ENCODE measurements around the gene DNAH3.
A peak's percentile ranks its signal among the peaks of the same experiment; 100 is the strongest.
"Not testable (repeated sequence)": the region's sequence is repeated elsewhere in the genome, so short reads cannot be mapped to it uniquely, and the experiment has no call there.

DNAH3 gene

GRCh38 chr16:21167929-21168602 lies 17.4 kb upstream of the DNAH3 start:
- DNase-seq = peak; percentile 37

DNA sequence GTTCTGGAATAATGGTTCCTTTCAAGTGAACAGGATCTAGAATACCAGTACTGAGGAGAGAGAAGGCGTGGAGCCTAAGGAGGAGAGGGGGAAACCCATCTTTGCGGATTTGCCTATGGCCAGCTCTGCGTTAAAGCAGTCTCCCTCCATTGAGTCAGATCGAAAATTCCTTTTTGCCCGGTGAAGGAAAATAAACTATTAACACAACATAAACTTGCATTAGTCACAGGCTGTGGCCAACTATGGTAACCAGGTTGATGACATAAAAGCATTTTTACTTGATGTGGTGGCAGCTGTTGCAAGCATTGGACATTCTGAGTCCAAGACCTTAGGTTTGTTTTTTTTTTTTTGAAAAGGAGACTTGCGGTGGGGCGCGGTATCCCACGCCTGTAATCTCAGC lies 16.7 kb upstream of the DNAH3 start:
- no peak for DNase-seq

- no peak for DNase-seq
Observed at GRCh38 chr16:21166561-21166961, 15.9 kb upstream of the DNAH3 start.

GRCh38 chr16:21164521-21165168 lies 14.0 kb upstream of the DNAH3 start:
- no peak for DNase-seq

- DNase-seq = no peak
Observed at GRCh38 chr16:21163576-21163975, 12.9 kb upstream of the DNAH3 start.

- DNase-seq = peak; percentile 77
Observed at GRCh38 chr16:21162661-21163151, 12.1 kb upstream of the DNAH3 start.

GRCh38 chr16:21161211-21161610 lies 10.6 kb upstream of the DNAH3 start:
- no peak for DNase-seq

DNA sequence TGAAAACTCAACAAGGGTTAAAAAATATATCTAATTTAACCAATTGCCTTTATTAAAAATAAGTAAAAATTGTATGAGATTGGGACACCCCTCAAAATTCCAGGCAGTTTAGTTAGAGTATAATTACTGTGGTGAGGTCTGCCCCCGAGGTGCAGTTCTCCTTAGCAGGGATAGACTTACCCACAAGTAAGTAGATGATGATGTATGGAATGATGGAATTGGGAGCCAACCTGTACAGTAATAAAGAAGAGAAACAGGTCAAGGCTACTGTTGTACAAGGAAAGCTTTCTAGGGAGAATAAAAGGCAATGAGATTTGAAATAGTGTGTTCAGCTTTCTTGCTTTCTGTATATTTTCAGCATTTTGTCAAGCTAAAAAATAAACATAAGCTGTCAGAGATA lies 9.6 kb upstream of the DNAH3 start:
- no peak for DNase-seq

DNA sequence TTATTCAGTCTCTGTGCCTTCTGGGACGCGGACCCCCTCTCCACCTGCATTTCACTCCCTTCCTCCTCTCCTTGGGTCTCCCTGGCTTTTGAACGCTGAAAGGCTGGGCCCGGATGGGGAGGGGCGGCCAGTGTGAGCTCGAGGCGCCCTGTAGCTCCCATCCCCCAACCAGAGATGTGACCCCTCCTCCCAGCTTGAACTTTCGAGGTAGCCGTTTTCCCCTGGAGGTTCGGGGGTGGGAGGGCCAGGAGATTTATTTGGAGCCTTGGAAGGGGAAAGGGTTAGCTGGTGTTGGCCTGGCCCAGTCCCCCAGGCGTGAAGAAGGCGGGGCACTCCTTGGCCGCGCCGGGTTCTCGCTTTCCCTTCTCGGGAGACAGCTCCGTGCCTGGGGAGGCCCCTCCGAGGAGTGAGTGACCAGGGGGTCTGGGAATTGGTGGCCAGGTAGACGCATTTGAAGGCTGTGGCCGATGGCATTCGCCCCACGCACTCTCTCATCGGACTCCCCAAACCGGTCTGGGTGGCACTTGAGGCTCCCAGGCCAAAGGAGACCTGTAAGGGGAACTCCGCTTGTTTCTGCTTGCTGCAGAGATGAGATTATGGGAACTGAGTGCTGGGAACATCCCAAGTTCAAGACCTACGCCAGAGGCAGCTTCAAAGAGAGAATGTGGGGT lies 8.8 kb upstream of the DNAH3 start:
- peak; percentile 60 for DNase-seq

- peak; percentile 87 for DNase-seq
Observed at GRCh38 chr16:21158208-21159110, 7.8 kb upstream of the DNAH3 start, which contains the start of gene LDAF1. Gene LDAF1 (plus strand): TSS chr16:21158674. CDS start chr16:21161183, 2,509 bp downstream.

DNA sequence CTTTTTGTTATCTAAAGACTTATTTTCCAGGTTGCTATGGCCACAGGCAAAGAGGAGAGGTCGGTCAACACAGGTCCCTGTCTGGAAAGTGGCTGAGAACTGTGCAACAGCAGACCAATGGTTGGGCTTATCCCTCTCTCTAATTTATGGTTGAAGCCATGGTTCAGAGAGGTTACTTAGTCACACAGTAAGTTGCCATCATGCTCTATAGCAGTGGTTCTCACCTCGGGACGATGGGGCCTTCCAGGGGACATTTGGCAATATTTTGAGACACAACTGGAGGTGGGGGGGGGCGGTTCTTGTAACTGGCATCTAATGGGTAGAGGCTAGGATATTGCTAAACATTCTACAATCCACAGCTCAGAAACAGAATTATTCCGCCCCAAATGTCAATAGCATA lies 7.0 kb upstream of the DNAH3 start:
- no peak for DNase-seq

DNA sequence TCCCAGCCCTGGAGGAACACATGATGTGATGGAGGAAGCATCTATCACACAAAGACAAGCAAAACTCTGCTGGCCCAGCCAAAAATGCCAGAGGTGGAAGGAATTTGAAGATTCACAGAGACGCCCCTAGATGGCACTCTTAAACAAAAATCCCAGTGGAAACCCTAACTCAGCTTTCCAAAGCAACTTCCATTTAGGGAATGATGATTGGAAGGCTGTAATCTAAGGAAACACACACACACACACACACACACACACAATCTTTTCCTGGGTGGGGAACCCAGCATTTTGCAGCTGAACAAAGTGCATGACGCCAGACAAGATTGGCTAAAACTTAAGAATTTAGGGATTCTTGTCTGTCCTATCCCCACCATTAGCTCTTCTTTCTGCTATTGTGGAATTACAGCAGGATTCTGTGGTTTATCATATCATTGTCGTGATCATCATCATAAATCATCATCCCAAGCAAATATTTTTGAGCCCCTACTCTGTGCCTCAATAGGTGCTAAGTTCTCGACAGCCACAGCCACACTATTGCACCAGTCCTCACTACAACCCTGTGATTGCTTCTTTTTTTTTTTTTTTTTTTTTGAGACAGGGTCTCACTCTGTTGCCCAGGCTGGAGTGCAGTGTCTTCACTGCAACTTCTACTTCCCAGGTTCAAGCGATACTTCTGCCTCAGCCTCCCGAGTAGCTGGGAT lies 6.3 kb upstream of the DNAH3 start:
- DNase-seq = peak; percentile 85

GRCh38 chr16:21156011-21156410 lies 5.4 kb upstream of the DNAH3 start:
- DNase-seq = not testable (repeated sequence)

DNA sequence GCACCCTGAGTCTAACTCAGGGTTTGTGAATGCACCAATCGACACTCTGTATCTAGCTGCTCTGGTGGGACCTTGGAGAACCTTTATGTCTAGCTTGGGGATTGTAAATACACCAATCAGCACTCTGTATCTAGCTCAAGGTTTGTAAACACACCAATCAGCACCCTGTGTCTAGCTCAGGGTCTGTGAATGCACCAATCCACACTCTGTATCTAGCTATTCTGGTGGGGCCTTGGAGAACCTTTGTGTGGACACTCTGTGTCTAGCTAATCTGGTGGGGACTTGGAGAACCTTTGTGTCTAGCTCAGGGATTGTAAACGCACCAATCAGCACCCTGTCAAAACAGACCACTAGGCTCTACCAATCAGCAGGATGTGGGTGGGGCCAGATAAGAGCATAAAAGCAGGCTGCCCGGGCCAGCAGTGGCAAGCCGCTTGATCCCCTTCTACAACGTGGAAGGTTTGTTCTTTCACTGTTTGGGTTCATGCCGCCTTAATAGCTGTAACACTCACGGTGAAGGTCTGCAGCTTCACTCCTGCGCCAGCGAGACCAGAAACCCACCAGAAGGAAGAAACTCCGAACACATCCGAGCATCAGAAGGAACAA lies 2.6 kb upstream of the DNAH3 start:
- DNase-seq = not testable (repeated sequence)

DNA sequence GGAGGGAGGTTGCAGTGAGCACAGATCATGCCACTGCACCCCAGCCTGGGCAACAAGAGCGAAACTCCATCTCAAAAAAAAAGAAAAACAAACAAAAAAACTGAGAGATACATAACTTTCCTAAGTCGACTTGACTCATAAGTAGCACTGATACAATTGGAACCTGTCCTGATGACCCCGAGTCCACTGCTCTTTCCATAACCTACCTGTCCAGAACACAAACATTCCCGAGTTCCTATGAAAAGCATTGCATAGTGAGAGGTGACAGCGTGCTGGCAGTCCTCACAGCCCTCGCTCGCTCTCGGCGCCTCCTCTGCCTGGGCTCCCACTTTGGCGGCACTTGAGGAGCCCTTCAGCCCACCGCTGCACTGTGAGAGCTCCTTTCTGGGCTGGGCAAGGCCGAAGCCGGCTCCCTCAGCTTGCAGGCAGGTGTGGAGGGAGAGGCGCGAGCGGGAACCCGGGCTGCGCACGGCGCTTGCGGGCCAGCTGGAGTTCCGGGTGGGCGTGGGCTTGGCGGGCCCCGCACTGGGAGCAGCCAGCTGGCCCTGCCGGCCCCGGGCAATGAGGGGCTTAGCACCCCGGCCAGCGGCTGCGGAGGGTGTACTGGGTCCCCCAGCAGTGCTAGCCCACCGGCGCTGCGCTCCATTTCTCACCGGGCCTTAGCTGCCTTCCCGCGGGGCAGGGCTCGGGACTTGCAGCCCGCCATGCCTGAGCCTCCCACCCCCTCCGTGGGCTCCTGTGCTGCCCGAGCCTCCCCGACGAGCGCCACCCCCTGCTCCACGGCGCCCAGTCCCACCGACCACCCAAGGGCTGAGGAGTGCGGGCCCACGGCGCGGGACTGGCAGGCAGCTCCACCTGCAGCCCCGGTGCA lies 1.7 kb upstream of the DNAH3 start:
- DNase-seq = not testable (repeated sequence)

DNA sequence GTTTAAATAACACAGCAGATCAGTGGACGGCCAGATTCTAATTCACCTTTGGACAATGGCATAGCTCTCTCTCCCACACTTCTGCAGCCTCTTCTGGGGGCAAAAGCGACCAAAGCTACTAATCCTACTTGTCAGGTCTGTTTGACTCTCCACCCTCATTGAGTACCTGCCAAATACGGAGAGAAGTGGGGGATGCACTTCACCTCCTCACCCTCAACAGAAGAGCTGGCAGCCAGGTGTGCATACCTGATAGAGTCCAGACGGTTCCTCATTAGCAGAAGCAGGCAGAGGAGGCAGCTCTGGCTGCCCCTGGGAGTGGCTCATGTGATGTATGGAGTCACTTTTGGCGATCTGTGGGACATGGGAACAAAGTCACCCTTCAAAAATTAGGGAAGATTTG lies 4.9 kb downstream of the DNAH3 start:
- no peak for DNase-seq

DNA sequence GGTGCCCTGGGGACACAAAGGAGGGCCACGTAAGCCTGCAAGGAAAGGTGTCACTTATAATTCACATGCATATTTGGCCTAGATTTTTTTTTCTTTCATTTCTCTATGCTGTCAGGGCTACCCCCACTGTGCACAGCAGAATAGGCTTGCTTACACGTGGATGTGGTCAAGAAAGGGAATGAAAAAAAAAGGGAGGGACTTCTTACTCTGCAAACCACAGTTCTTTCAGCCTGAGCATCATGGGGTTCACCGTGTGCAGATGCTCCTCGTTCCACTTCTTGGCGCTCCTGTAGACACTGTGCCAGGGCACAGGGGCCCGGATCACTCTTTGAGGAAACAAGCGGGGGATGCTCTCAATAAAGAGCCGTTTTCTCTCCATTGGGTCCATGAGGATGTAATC lies 16.6 kb downstream of the DNAH3 start:
- DNase-seq = no peak

DNA sequence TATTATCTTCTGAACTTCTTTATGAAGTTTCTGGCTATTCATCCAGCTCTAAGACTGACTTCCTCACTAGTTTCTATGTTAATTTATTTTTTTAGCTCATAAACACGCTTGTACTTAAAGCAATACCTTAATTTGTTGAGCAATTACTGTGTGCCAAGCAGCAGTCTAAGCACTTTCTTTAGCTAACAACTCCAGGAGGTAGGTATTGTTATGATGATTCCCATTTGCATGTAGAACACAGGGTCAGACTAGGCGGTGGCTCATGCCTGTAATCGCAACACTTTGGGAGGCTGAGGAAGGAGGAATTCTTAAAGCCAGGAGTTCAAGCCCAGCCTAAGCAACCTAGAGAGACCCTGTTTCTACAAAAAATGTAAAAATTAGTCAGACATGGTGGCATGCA lies 19.8 kb downstream of the DNAH3 start:
- DNase-seq = no peak

DNA sequence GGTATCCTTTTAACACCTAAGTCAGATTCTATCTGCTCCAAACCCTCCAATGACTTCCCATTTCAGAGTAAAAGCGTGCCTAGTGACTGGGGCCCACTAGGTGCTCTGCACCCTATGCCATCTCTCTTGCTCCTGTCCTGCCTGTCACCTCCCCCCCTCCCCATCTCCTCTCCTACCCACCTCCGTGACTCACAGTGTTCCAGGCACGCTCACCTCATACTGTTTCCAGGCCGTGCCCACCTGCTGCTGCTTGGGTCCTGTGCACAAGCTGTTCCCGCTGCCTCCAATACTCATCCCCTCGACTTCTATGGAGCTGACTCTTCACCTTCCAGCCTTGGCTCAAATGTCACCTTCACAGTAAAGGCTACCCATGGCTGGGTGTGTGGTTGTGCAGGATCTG lies 21.7 kb downstream of the DNAH3 start:
- DNase-seq = no peak

- DNase-seq = no peak
Observed at GRCh38 chr16:21126518-21126917, 24.1 kb downstream of the DNAH3 start.

DNA sequence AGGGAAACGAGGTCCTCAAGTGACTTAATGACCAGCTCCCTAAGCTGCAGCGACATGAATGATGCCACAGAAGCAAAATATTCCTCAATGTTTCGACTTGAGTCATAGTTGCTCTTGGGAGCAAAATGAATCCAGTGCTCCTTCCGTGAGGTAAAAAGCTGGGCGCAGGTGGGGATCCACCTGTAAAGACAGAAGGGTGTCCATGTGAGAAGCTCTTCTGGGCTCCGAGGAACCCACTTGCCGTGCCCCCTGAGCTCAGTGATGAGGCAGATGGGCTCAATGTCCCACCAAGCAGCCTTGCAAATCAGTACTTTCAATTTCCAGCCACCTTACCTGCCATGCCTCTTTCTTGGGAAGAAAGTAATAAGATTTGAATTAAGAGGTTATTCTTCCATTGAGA lies 25.5 kb downstream of the DNAH3 start:
- DNase-seq = no peak
